IMR-90 (cell line): ENCODE data around the gene MARS1. TPM values are rescaled to one million over a fixed set of nuclear protein-coding genes. Genes with fewer than 3 reads are reported as not detected.
A peak's percentile ranks its signal among the peaks of the same experiment; 100 is the strongest.

Experiments
- ATAC-seq: fragments of 200-7000 bp; cut with Tn5 transposase; 2 replicates; pipeline ENCODE4 v1.9.1; 2020; ENCODE audit warnings: low read depth, mild to moderate bottlenecking, moderate library complexity
- BruUV-seq: library from RNA; stranded (reverse); fragments of 400-500 nt; replicated peaks from 2 replicates; lab custom pipeline; 2021; lab: Mats Ljungman, UMichigan
- CTCF ChIA-PET: fragments of 300-600 bp; formaldehyde crosslinking; extraction: SDS; loops from one replicate; lab custom pipeline; 2021; ENCODE audit warnings: antibody characterized with exemption; lab: Yijun Ruan, JAX
- POLR2A ChIA-PET: fragments of 300-600 bp; sonication (Branson Sonifier 250); formaldehyde crosslinking; loops from one replicate; lab custom pipeline; 2022; ENCODE audit warnings: antibody characterized with exemption; ENCODE audit not compliant: unreplicated experiment; lab: Charles Lee
- DNase-seq: peaks from one replicate; pipeline ENCODE4 v3.0.0; 2013
- H2AFZ ChIP-seq: replicated peaks from 2 replicates; pipeline ENCODE3; 2013; ENCODE audit warnings: low read length, mild to moderate bottlenecking; ENCODE audit not compliant: poor library complexity
- H2AK5ac ChIP-seq: 2 replicates; pipeline ENCODE4 v1.6.1; 2013; ENCODE audit warnings: low read depth, low read length, inconsistent platforms
- H2AK9ac ChIP-seq: replicated peaks from 2 replicates; pipeline ENCODE3; 2013; ENCODE audit warnings: mild to moderate bottlenecking, low read depth, low read length, moderate library complexity; ENCODE audit not compliant: poor library complexity
- H2BK120ac ChIP-seq: 2 replicates; pipeline ENCODE4 v1.6.1; 2013; ENCODE audit warnings: low read depth, low read length, inconsistent platforms
- H2BK15ac ChIP-seq: 3 replicates; pipeline ENCODE4 v1.6.1; 2013; ENCODE audit warnings: low read depth, low read length, inconsistent platforms
- H2BK20ac ChIP-seq: 2 replicates; pipeline ENCODE4 v1.6.1; 2013; ENCODE audit warnings: low read depth, mild to moderate bottlenecking, inconsistent platforms, low read length, moderate library complexity
- H2BK5ac ChIP-seq: 2 replicates; pipeline ENCODE4 v1.6.1; 2013; ENCODE audit warnings: mild to moderate bottlenecking, low read depth, low read length, inconsistent platforms; ENCODE audit not compliant: poor library complexity, severe bottlenecking
- H3K14ac ChIP-seq: replicated peaks from 2 replicates; pipeline ENCODE4 v1.6.1; 2013; ENCODE audit warnings: low read depth, low read length, inconsistent platforms
- H3K18ac ChIP-seq: 2 replicates; pipeline ENCODE4 v1.6.1; 2013; ENCODE audit warnings: low read depth, low read length, control low read depth
- H3K23ac ChIP-seq: 2 replicates; pipeline ENCODE4 v1.6.1; 2013; ENCODE audit warnings: low read depth, low read length, inconsistent platforms
- H3K27ac ChIP-seq: 2 replicates; pipeline ENCODE4 v1.5.1; 2013; ENCODE audit warnings: mild to moderate bottlenecking, control low read depth, low read length; ENCODE audit not compliant: insufficient read depth
- H3K27me3 ChIP-seq: 2 replicates; pipeline ENCODE4 v1.6.1; 2013; ENCODE audit warnings: low read length; ENCODE audit not compliant: control insufficient read depth, insufficient read depth
- H3K36me3 ChIP-seq: 2 replicates; pipeline ENCODE4 v1.6.1; 2013; ENCODE audit warnings: low read length, mixed read lengths; ENCODE audit not compliant: control insufficient read depth, insufficient read depth
- H3K4ac ChIP-seq: 2 replicates; pipeline ENCODE4 v1.6.1; 2013; ENCODE audit warnings: low read depth, low read length, inconsistent platforms
- H3K4me1 ChIP-seq: 2 replicates; pipeline ENCODE4 v1.6.1; 2013; ENCODE audit warnings: low read length, mixed read lengths; ENCODE audit not compliant: control insufficient read depth, insufficient read depth
- H3K4me2 ChIP-seq: 2 replicates; pipeline ENCODE4 v1.6.1; 2013; ENCODE audit warnings: low read depth, mild to moderate bottlenecking, control low read depth, low read length, moderate library complexity
- H3K4me3 ChIP-seq: 2 replicates; pipeline ENCODE4 v1.5.1; 2013; ENCODE audit warnings: low read depth, mild to moderate bottlenecking, control low read depth, low read length, moderate library complexity; ENCODE audit not compliant: insufficient read depth
- H3K56ac ChIP-seq: 2 replicates; pipeline ENCODE4 v1.6.1; 2013; ENCODE audit warnings: low read length, inconsistent platforms; ENCODE audit not compliant: insufficient read depth; ENCODE audit errors: extremely low read depth
- H3K79me1 ChIP-seq, 2 experiments: 2 replicates each; pipeline ENCODE4 v1.6.1; 2013; ENCODE audit warnings: low read length in 2 of 2, inconsistent platforms in 1 of 2, low read depth in 1 of 2
- H3K9ac ChIP-seq: 2 replicates; pipeline ENCODE4 v1.6.1; 2013; ENCODE audit warnings: low read depth, low read length, control low read depth
- H3K9me1 ChIP-seq: 2 replicates; pipeline ENCODE4 v1.6.1; 2013; ENCODE audit warnings: low read length, inconsistent platforms; ENCODE audit not compliant: insufficient read depth
- H3K9me3 ChIP-seq: 2 replicates; pipeline ENCODE4 v1.6.1; 2013; ENCODE audit warnings: low read length; ENCODE audit not compliant: control insufficient read depth, insufficient read depth
- H4K20me1 ChIP-seq: 2 replicates; pipeline ENCODE4 v1.6.1; 2013; ENCODE audit warnings: low read length, inconsistent platforms; ENCODE audit not compliant: insufficient read depth
- H4K5ac ChIP-seq: 2 replicates; pipeline ENCODE4 v1.6.1; 2013; ENCODE audit warnings: mild to moderate bottlenecking, low read depth, low read length, control low read depth
- H4K8ac ChIP-seq, 2 experiments: 2 replicates each; pipeline ENCODE4 v1.6.1; 2013; ENCODE audit warnings: low read depth in 2 of 2, low read length in 2 of 2, control low read depth in 1 of 2, inconsistent platforms in 1 of 2
- H4K91ac ChIP-seq: 2 replicates; pipeline ENCODE4 v1.6.1; 2013; ENCODE audit warnings: low read depth, low read length, inconsistent platforms; ENCODE audit not compliant: insufficient read depth
- CEBPB ChIP-seq: IDR thresholded peaks from 2 replicates; pipeline ENCODE4 v1.6.1; 2012; ENCODE audit warnings: low read depth, low read length, improper control_type of control experiment
- FOS ChIP-seq: fragments of 150-350 bp; IDR thresholded peaks from 2 replicates; pipeline ENCODE4 v1.6.1; 2016; ENCODE audit warnings: low read depth, low read length
- MAZ ChIP-seq: IDR thresholded peaks from 2 replicates; pipeline ENCODE4 v1.6.1; 2012; ENCODE audit warnings: low read depth, mild to moderate bottlenecking, low read length, improper control_type of control experiment, moderate library complexity, borderline replicate concordance
- MXI1 ChIP-seq: IDR thresholded peaks from 2 replicates; pipeline ENCODE4 v1.6.1; 2012; ENCODE audit warnings: low read depth, mild to moderate bottlenecking, low read length, moderate library complexity, borderline replicate concordance
- NFE2L2 ChIP-seq: fragments of 150-350 bp; IDR thresholded peaks from 2 replicates; pipeline ENCODE4 v1.6.1; 2016; ENCODE audit warnings: low read depth, mild to moderate bottlenecking, low read length
- POLR2A ChIP-seq: IDR thresholded peaks from 2 replicates; pipeline ENCODE4 v1.6.1; 2012; ENCODE audit warnings: mild to moderate bottlenecking, low read depth, low read length
- RFX5 ChIP-seq: IDR thresholded peaks from 2 replicates; pipeline ENCODE4 v1.8.0; 2012; ENCODE audit warnings: low read depth, mild to moderate bottlenecking, low read length, moderate library complexity
- SMC3 ChIP-seq: fragments of 150-350 bp; IDR thresholded peaks from 2 replicates; pipeline ENCODE4 v1.6.1; 2016; ENCODE audit warnings: low read depth, mild to moderate bottlenecking, antibody characterized with exemption, low read length, moderate library complexity
- WGBS, 2 experiments: methylation state at CpG; one replicate each; pipeline versions ENCODE4 v1.1.5 to v1.1.7; 2013; ENCODE audit warnings: missing lambda C conversion rate in 2 of 2; ENCODE audit not compliant: insufficient read length in 1 of 2; ENCODE audit errors: extremely low coverage in 2 of 2; 5-methylcytosine and 5-hydroxymethylcytosine counted together
- dilution Hi-C: fragments of 300-500 bp; cut with HindIII; formaldehyde crosslinking; loops from one replicate; pipeline ENCODE4 v1.14.3; 2018; ENCODE audit warnings: low sequenced_read_pairs; ENCODE audit not compliant: unreplicated experiment
- in situ Hi-C: fragments of 300-500 bp; cut with MboI; formaldehyde crosslinking; loops from 3 replicates; pipeline ENCODE4 v1.14.3; 2019; ENCODE audit warnings: low sequenced_read_pairs, inconsistent platforms, mixed read lengths
- intact Hi-C: fragments of 100-400 bp; cut with micrococcal nuclease; formaldehyde crosslinking; loops from 2 replicates; pipeline ENCODE4 v1.10.0; 2022
- polyA plus RNA-seq, 3 experiments: library from polyadenylated mRNA; depleted of rRNA; stranded (reverse); fragments of >200 nt; gene quantifications; 2 replicates each; pipeline ENCODE4 v1.2.3, GENCODE V29; 2012; ENCODE audit warnings: low replicate concordance in 1 of 3
- total RNA-seq: library from RNA; depleted of rRNA; stranded (reverse); fragments of >200 nt; gene quantifications from 2 replicates; pipeline ENCODE4 v1.2.3, GENCODE V29; 2012
- TF ChIP-seq, protein P1 (sequence below): fragments of 150-350 bp; IDR thresholded peaks from 2 replicates; pipeline ENCODE4 v1.6.1; 2016; ENCODE audit warnings: low read depth, mild to moderate bottlenecking, low read length, moderate library complexity, borderline replicate concordance
- TF ChIP-seq, protein P2 (sequence below): fragments of 150-350 bp; IDR thresholded peaks from 2 replicates; pipeline ENCODE4 v1.6.1; 2017; ENCODE audit warnings: mild to moderate bottlenecking, antibody characterized with exemption, low read length, low read depth
- TF ChIP-seq, protein P3 (sequence below): conservative IDR thresholded peaks from 2 replicates; pipeline ENCODE4 v1.5.1; 2012; ENCODE audit warnings: mild to moderate bottlenecking, low read depth, low read length, improper control_type of control experiment

Gene MARS1
- total and polyA plus RNA-seq, 2 of the 4 experiments (the other 2 are of a cell fraction): 156 to 164 TPM

DNA sequence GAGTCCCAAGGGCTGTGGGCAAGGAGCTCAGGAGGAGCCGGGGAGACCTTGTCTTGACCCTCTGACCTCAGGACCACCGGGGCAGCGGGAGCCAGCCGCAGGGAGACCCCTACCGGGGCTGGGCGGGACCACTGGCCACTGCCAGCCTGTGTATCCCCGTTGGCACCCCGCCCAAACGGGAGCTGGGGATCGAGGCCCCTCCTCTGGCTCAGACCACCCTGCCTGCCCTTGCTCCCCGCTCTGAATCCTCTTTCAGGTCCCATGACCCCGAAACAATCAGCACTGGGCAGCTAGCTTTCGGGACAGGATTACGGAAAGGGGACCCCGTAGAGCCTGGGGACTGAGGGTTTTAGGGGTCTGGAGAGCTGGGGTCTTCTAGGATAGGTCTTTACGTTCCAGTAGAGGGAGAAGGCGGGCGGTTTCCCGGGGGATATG lies 27.0 kb upstream of the MARS1 start:
- Histone ChIP-seq H3K9ac (0 out of 2 replicates have a peak overlapping the region, but pooled peaks have one; percentile 3), H3K79me1 (peaks cover 0 to 6% of the 10 kb centered on the region in 2 experiments; a peak in 1 of 4 replicates), H2BK20ac (no peak overlapping the region), H3K4ac (peak overlapping the region; percentile 62; the same call in 1 of the 2 replicates), H3K9me1 (peaks cover 3% of the 10 kb centered on the region; the same call in 1 of the 2 replicates), H3K4me2 (peak overlapping the region; percentile 53), H3K27ac (no peak overlapping the region), H3K18ac (no peak overlapping the region), H4K8ac (peak overlapping the region in 1 of 2 experiments; percentile 2; a peak in 1 of 4 replicates), H3K23ac (peak overlapping the region; percentile 52; the same call in 1 of the 2 replicates), H3K56ac (peak overlapping the region; percentile 37; the same call in 1 of the 2 replicates), H2BK15ac (no peak overlapping the region), H2AFZ (peak overlapping the region; percentile 78), H3K4me1 (peaks cover 12% of the 10 kb centered on the region), H2BK5ac (no peak overlapping the region), H3K4me3 (peak overlapping the region; percentile 56), H2AK9ac (peak overlapping the region; percentile 87), H2AK5ac (peak overlapping the region; percentile 20), H3K36me3 (no peaks in the 10 kb centered on the region), H3K27me3 (no peaks in the 10 kb centered on the region), H4K91ac (peak overlapping the region; percentile 41; the same call in 1 of the 2 replicates), H4K5ac (no peak overlapping the region), H3K14ac (peak overlapping the region; percentile 58; the same call in 1 of the 2 replicates), H3K9me3 (no peaks in the 10 kb centered on the region), H4K20me1 (no peaks in the 10 kb centered on the region), H2BK120ac (no peak overlapping the region)
- in situ Hi-C loops (no loop called here), intact Hi-C loops (loop anchor here (5.0 kb wide), 1 partner anchor 161 kb away; no protein-coding TSS in a partner anchor), dilution Hi-C loops (no loop called here)
- ChIA-PET CTCF (no interaction called here), POLR2A (no interaction called here)
- no peak for DNase-seq
- no TSS peak for BruUV-seq
- no CpG with 5 or more reads among the region's 19 CpGs for WGBS, 2 experiments
- TF ChIP-seq SMC3 (no peak), NFE2L2 (no peak), FOS (no peak), POLR2A (no peak), MAZ (no peak), RFX5 (no peak), MXI1 (no peak), CEBPB (no peak)
- TF ChIP-seq, protein P1, sequence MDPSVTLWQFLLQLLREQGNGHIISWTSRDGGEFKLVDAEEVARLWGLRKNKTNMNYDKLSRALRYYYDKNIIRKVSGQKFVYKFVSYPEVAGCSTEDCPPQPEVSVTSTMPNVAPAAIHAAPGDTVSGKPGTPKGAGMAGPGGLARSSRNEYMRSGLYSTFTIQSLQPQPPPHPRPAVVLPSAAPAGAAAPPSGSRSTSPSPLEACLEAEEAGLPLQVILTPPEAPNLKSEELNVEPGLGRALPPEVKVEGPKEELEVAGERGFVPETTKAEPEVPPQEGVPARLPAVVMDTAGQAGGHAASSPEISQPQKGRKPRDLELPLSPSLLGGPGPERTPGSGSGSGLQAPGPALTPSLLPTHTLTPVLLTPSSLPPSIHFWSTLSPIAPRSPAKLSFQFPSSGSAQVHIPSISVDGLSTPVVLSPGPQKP: no peak
- TF ChIP-seq, protein P2, sequence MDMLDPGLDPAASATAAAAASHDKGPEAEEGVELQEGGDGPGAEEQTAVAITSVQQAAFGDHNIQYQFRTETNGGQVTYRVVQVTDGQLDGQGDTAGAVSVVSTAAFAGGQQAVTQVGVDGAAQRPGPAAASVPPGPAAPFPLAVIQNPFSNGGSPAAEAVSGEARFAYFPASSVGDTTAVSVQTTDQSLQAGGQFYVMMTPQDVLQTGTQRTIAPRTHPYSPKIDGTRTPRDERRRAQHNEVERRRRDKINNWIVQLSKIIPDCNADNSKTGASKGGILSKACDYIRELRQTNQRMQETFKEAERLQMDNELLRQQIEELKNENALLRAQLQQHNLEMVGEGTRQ: no peak
- TF ChIP-seq, protein P3, sequence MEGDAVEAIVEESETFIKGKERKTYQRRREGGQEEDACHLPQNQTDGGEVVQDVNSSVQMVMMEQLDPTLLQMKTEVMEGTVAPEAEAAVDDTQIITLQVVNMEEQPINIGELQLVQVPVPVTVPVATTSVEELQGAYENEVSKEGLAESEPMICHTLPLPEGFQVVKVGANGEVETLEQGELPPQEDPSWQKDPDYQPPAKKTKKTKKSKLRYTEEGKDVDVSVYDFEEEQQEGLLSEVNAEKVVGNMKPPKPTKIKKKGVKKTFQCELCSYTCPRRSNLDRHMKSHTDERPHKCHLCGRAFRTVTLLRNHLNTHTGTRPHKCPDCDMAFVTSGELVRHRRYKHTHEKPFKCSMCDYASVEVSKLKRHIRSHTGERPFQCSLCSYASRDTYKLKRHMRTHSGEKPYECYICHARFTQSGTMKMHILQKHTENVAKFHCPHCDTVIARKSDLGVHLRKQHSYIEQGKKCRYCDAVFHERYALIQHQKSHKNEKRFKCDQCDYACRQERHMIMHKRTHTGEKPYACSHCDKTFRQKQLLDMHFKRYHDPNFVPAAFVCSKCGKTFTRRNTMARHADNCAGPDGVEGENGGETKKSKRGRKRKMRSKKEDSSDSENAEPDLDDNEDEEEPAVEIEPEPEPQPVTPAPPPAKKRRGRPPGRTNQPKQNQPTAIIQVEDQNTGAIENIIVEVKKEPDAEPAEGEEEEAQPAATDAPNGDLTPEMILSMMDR: no peak
- no peak for ATAC-seq
